Chondrocyte (in vitro differentiated cells): ENCODE data around the gene NFX1. TPM values are rescaled to one million over a fixed set of nuclear protein-coding genes. Genes with fewer than 3 reads are reported as not detected.
"Not testable (repeated sequence)": the region's sequence is repeated elsewhere in the genome, so short reads cannot be mapped to it uniquely, and the experiment has no call there.

Experiments used
- DNase-seq: peaks from one replicate; pipeline ENCODE4 v3.0.0; 2021; ENCODE audit warnings: mixed read lengths, low spot score
- H3K27ac Mint-ChIP-seq: one replicate; pipeline ENCODE4 v1.8.0; 2021; ENCODE audit warnings: mild to moderate bottlenecking, moderate library complexity, mixed read lengths; ENCODE audit not compliant: unreplicated experiment
- H3K27me3 Mint-ChIP-seq: 2 replicates; pipeline ENCODE4 v1.8.0; 2021; ENCODE audit warnings: low read depth, mixed read lengths
- H3K36me3 Mint-ChIP-seq: 2 replicates; pipeline ENCODE4 v1.8.0; 2021; ENCODE audit warnings: low read depth, mixed read lengths
- H3K4me1 Mint-ChIP-seq: 2 replicates; pipeline ENCODE4 v1.8.0; 2021; ENCODE audit warnings: low read depth, mild to moderate bottlenecking, mixed read lengths
- H3K4me3 Mint-ChIP-seq: one replicate; pipeline ENCODE4 v1.8.0; 2021; ENCODE audit warnings: mild to moderate bottlenecking, moderate library complexity, mixed read lengths; ENCODE audit not compliant: unreplicated experiment
- H3K9me3 Mint-ChIP-seq: 2 replicates; pipeline ENCODE4 v1.8.0; 2021; ENCODE audit warnings: low read depth, mixed read lengths
- CTCF ChIP-seq: fragments of 200-600 bp; sonication (generic); IDR thresholded peaks from 2 replicates; pipeline ENCODE4 v1.5.0; 2021; ENCODE audit warnings: antibody characterized with exemption, mild to moderate bottlenecking, moderate library complexity
- total RNA-seq: library from RNA; stranded (reverse); gene quantifications from 3 replicates; pipeline ENCODE4 v1.2.1, GENCODE V29; 2021

Gene NFX1
- total RNA-seq, 1 donor from 2014 or later = 28.4 TPM

GRCh38 chr9:33381231-33381791 lies 91.0 kb downstream of the NFX1 start:
- Mint-ChIP-seq H3K4me3 (no peak overlapping the region), H3K4me1 (peaks cover 6% of the 10 kb centered on the region), H3K27ac (no peak overlapping the region), H3K27me3 (no peaks in the 10 kb centered on the region), H3K36me3 (no peaks in the 10 kb centered on the region), H3K9me3 (no peaks in the 10 kb centered on the region)
- TF ChIP-seq CTCF = no peak
- peak; percentile 58 for DNase-seq

- H3K36me3 Mint-ChIP-seq, H3K27me3 Mint-ChIP-seq, H3K4me3 Mint-ChIP-seq, H3K9me3 Mint-ChIP-seq, H3K27ac Mint-ChIP-seq, H3K4me1 Mint-ChIP-seq: not testable (repeated sequence)
- peak; percentile 4 for DNase-seq
These were observed 92.1 kb downstream of the NFX1 start for GRCh38 chr9:33382397-33382796.

GRCh38 chr9:33383396-33383795 lies 93.1 kb downstream of the NFX1 start:
- not testable (repeated sequence) for H3K4me1 Mint-ChIP-seq, H3K9me3 Mint-ChIP-seq, H3K27me3 Mint-ChIP-seq, H3K27ac Mint-ChIP-seq, H3K4me3 Mint-ChIP-seq, H3K36me3 Mint-ChIP-seq
- peak; percentile 46 for DNase-seq

GRCh38 chr9:33385536-33385935 lies 95.2 kb downstream of the NFX1 start:
- H3K4me3 Mint-ChIP-seq, H3K9me3 Mint-ChIP-seq, H3K36me3 Mint-ChIP-seq, H3K27ac Mint-ChIP-seq, H3K27me3 Mint-ChIP-seq: not testable (repeated sequence)
- peaks cover 13% of the 10 kb centered on the region for H3K4me1 Mint-ChIP-seq
- DNase-seq = peak; percentile 64

GRCh38 chr9:33385979-33386640 lies 95.8 kb downstream of the NFX1 start:
- peak; percentile 56 for DNase-seq
- peaks cover 14% of the 10 kb centered on the region for H3K4me1 Mint-ChIP-seq
- H3K36me3 Mint-ChIP-seq, H3K27me3 Mint-ChIP-seq, H3K9me3 Mint-ChIP-seq, H3K4me3 Mint-ChIP-seq, H3K27ac Mint-ChIP-seq: not testable (repeated sequence)

- peak; percentile 64 for DNase-seq
- H3K4me3 Mint-ChIP-seq, H3K9me3 Mint-ChIP-seq, H3K27ac Mint-ChIP-seq, H3K27me3 Mint-ChIP-seq, H3K36me3 Mint-ChIP-seq: not testable (repeated sequence)
- H3K4me1 Mint-ChIP-seq = peaks cover 18% of the 10 kb centered on the region
These were observed 96.3 kb downstream of the NFX1 start for GRCh38 chr9:33386641-33386996.

GRCh38 chr9:33386998-33387397 lies 96.7 kb downstream of the NFX1 start:
- H3K36me3 Mint-ChIP-seq, H3K27me3 Mint-ChIP-seq, H3K4me3 Mint-ChIP-seq, H3K27ac Mint-ChIP-seq, H3K9me3 Mint-ChIP-seq: not testable (repeated sequence)
- peaks cover 22% of the 10 kb centered on the region for H3K4me1 Mint-ChIP-seq
- DNase-seq = peak; percentile 52

GRCh38 chr9:33388110-33388994 lies 98.0 kb downstream of the NFX1 start:
- TF ChIP-seq CTCF = no peak
- Mint-ChIP-seq H3K27ac (no peak overlapping the region), H3K4me3 (no peak overlapping the region), H3K4me1 (peaks cover 22% of the 10 kb centered on the region), H3K27me3 (no peaks in the 10 kb centered on the region), H3K36me3 (no peaks in the 10 kb centered on the region), H3K9me3 (no peaks in the 10 kb centered on the region)
- DNase-seq = no peak

GRCh38 chr9:33391111-33391771 lies 100.9 kb downstream of the NFX1 start:
- H3K4me1 Mint-ChIP-seq = peaks cover 22% of the 10 kb centered on the region
- DNase-seq, H3K27me3 Mint-ChIP-seq, H3K36me3 Mint-ChIP-seq, H3K9me3 Mint-ChIP-seq: not testable (repeated sequence)
- peak overlapping the region; percentile 93 for H3K27ac Mint-ChIP-seq
- H3K4me3 Mint-ChIP-seq = peak overlapping the region; percentile 43

- not testable (repeated sequence) for H3K4me3 Mint-ChIP-seq, DNase-seq, H3K9me3 Mint-ChIP-seq, H3K27ac Mint-ChIP-seq, H3K27me3 Mint-ChIP-seq, H3K36me3 Mint-ChIP-seq
- peaks cover 22% of the 10 kb centered on the region for H3K4me1 Mint-ChIP-seq
These were observed 102.3 kb downstream of the NFX1 start for GRCh38 chr9:33392591-33393021.
